HG03064 (cell line): ENCODE measurements around the gene PPP1R17.
A peak's percentile ranks its signal among the peaks of the same experiment; 100 is the strongest.

ENCODE experiments used
- ATAC-seq: cut with Tn5 transposase; IDR thresholded peaks from one replicate; pipeline ENCODE4 v1.9.1; 2021; ENCODE audit warnings: low read depth; ENCODE audit not compliant: unreplicated experiment

Gene PPP1R17

GRCh38 chr7:31687024-31687748, at the start of gene PPP1R17:
Gene PPP1R17, plus strand, starts transcription at chr7:31687215. Its CDS starts 5,227 bp downstream, at chr7:31692442.
- no peak for ATAC-seq

- ATAC-seq = no peak
These were observed 46.6 kb upstream of the PPP1R17 start for GRCh38 chr7:31640381-31640780.

- ATAC-seq = no peak
These were observed 44.3 kb upstream of the PPP1R17 start for GRCh38 chr7:31642681-31643115.

GRCh38 chr7:31646942-31647341, 40.1 kb upstream of the PPP1R17 start:
- ATAC-seq = no peak

- ATAC-seq = no peak
These were observed 39.5 kb upstream of the PPP1R17 start for GRCh38 chr7:31647511-31647910.

GRCh38 chr7:31648288-31648687, 38.7 kb upstream of the PPP1R17 start:
- no peak for ATAC-seq

- ATAC-seq = no peak
These were observed 38.1 kb upstream of the PPP1R17 start for GRCh38 chr7:31648880-31649279.

GRCh38 chr7:31651234-31652062, 35.6 kb upstream of the PPP1R17 start:
- no peak for ATAC-seq

- no peak for ATAC-seq
These were observed 35.0 kb upstream of the PPP1R17 start for GRCh38 chr7:31652063-31652326.

GRCh38 chr7:31663072-31663471, 23.9 kb upstream of the PPP1R17 start:
- ATAC-seq = no peak

GRCh38 chr7:31664890-31665289, 22.1 kb upstream of the PPP1R17 start:
- no peak for ATAC-seq

GRCh38 chr7:31665546-31665945, 21.5 kb upstream of the PPP1R17 start:
- ATAC-seq = no peak

- ATAC-seq = no peak
These were observed 17.6 kb upstream of the PPP1R17 start for GRCh38 chr7:31669461-31669860.

GRCh38 chr7:31679574-31680305, 7.3 kb upstream of the PPP1R17 start:
- ATAC-seq = no peak

GRCh38 chr7:31683445-31684225, 3.4 kb upstream of the PPP1R17 start:
- no peak for ATAC-seq

GRCh38 chr7:31688372-31688771, 1.4 kb downstream of the PPP1R17 start:
- peak; percentile 84 for ATAC-seq

GRCh38 chr7:31688996-31689395, 2.0 kb downstream of the PPP1R17 start:
- no peak for ATAC-seq

- ATAC-seq = no peak
These were observed 3.9 kb downstream of the PPP1R17 start for GRCh38 chr7:31690935-31691334.

- no peak for ATAC-seq
These were observed 5.4 kb downstream of the PPP1R17 start for GRCh38 chr7:31692451-31692850.

GRCh38 chr7:31692871-31693270, 5.9 kb downstream of the PPP1R17 start:
- ATAC-seq = no peak
